CD4-positive, alpha-beta memory T cell (primary cell): ENCODE data around the gene DNAL1. TPM values are rescaled to one million over a fixed set of nuclear protein-coding genes. Genes with fewer than 3 reads are reported as not detected.

Experiments
- polyA plus RNA-seq, 2 donors: library from polyadenylated mRNA; unstranded; fragments of 300-500 nt; fragmentation: Illumina TruSeq; gene quantifications; one replicate each; pipeline ENCODE4 v1.2.3, GENCODE V29; 2021
- total RNA-seq, 2 experiments: library from RNA; stranded (reverse); gene quantifications; one replicate each; pipeline ENCODE4 v1.2.3, GENCODE V29; 2021

DNAL1 gene
- total and polyA plus RNA-seq, 4 experiments from 2014 or later, result 5.4 to 8.6 (median 8.1) TPM

Other genes starting within 250 kb of the DNAL1 start
- 10 to 100 TPM; 45.3 to 47.3 TPM for gene NUMB, start 186.4 kb upstream of the DNAL1 start, total RNA-seq
- 10 to 100 TPM; 31.1 to 46.1 TPM for gene NUMB, start 186.4 kb upstream of the DNAL1 start, polyA plus RNA-seq
- gene RIOX1, start 154.1 kb upstream of the DNAL1 start, total RNA-seq, result 10 to 100 TPM; 34.8 to 37.0 TPM
- 10 to 100 TPM; 19.9 to 39.2 TPM for gene RIOX1, start 154.1 kb upstream of the DNAL1 start, polyA plus RNA-seq
- 1 to 10 TPM; 2.1 to 2.7 TPM for gene ACOT1, start 107.8 kb upstream of the DNAL1 start, total RNA-seq
- 1 to 10 TPM; 3.6 to 7.1 TPM for gene ACOT1, start 107.8 kb upstream of the DNAL1 start, polyA plus RNA-seq
- under 1 TPM in 1 of 2 experiments, not detected in 1; 0.09 TPM for gene HEATR4, start 86.0 kb upstream of the DNAL1 start, total RNA-seq
- under 1 TPM in 1 of 2 donors, not detected in 1; 0.64 TPM for gene HEATR4, start 86.0 kb upstream of the DNAL1 start, polyA plus RNA-seq
- gene ACOT2, start 75.8 kb upstream of the DNAL1 start, total RNA-seq, result 1 to 10 TPM; 9.4 to 9.9 TPM
- gene ACOT2, start 75.8 kb upstream of the DNAL1 start, polyA plus RNA-seq, result 10 to 100 TPM; 24.9 to 36.4 TPM
- gene ACOT4, start 53.1 kb upstream of the DNAL1 start, total RNA-seq, result 1 to 10 TPM; 1.2 to 1.5 TPM
- gene ACOT4, start 53.1 kb upstream of the DNAL1 start, polyA plus RNA-seq, result 1 to 10 TPM; 5.1 to 8.1 TPM
- gene ACOT6, start 32.5 kb upstream of the DNAL1 start, total RNA-seq, result not detected
- gene ACOT6, start 32.5 kb upstream of the DNAL1 start, polyA plus RNA-seq, result not detected
- gene PNMA1, start 69.4 kb downstream of the DNAL1 start, total RNA-seq, result 10 to 100 TPM; 53.3 to 59.3 TPM
- 10 to 100 TPM; 47.8 to 56.3 TPM for gene PNMA1, start 69.4 kb downstream of the DNAL1 start, polyA plus RNA-seq
- gene PTGR2, start 206.8 kb downstream of the DNAL1 start, total RNA-seq, result 1 to 10 TPM; 4.5 to 5.0 TPM
- gene PTGR2, start 206.8 kb downstream of the DNAL1 start, polyA plus RNA-seq, result 1 to 10 TPM; 2.3 to 2.9 TPM
- gene ZNF410, start 241.9 kb downstream of the DNAL1 start, total RNA-seq, result 10 to 100 TPM; 46.2 to 47.3 TPM
- gene ZNF410, start 241.9 kb downstream of the DNAL1 start, polyA plus RNA-seq, result 10 to 100 TPM; 59.1 to 70.9 TPM